OCI-LY7 (cell line): ENCODE results near the gene GIMAP6. TPM values are rescaled to one million over a fixed set of nuclear protein-coding genes. Genes with fewer than 3 reads are reported as not detected.
"Not testable (repeated sequence)": the region's sequence is repeated elsewhere in the genome, so short reads cannot be mapped to it uniquely, and the experiment has no call there.

Experiments used
- BruUV-seq: library from RNA; stranded (reverse); fragments of 400-500 nt; replicated peaks from 2 replicates; lab custom pipeline; 2021; lab: Mats Ljungman, UMichigan
- CTCF ChIA-PET: fragments of 300-600 bp; sonication (Branson Sonifier 250); formaldehyde crosslinking; loops from one replicate; lab custom pipeline; 2022; ENCODE audit warnings: antibody characterized with exemption; ENCODE audit not compliant: unreplicated experiment; lab: Charles Lee
- POLR2A ChIA-PET: fragments of 300-600 bp; sonication (Branson Sonifier 250); formaldehyde crosslinking; loops from one replicate; lab custom pipeline; 2022; ENCODE audit warnings: antibody characterized with exemption; lab: Charles Lee
- DNase-seq: peaks from one replicate; pipeline ENCODE4 v3.0.0-alpha.2; 2015; ENCODE audit warnings: low spot score
- H2AFZ ChIP-seq: fragments of 200-600 bp; sonication (generic), shearing (Covaris generic); 2 replicates; pipeline ENCODE4 v1.6.1; 2014; ENCODE audit warnings: mild to moderate bottlenecking, antibody characterized with exemption, low read length, moderate library complexity
- H3K27ac ChIP-seq: fragments of 200-600 bp; sonication (generic); 2 replicates; pipeline ENCODE4 v1.5.1; 2014; ENCODE audit warnings: mixed run types, low read depth, mild to moderate bottlenecking, moderate library complexity, low read length, inconsistent platforms; ENCODE audit not compliant: poor library complexity, severe bottlenecking
- H3K36me3 ChIP-seq: fragments of 200-600 bp; sonication (generic); 2 replicates; pipeline ENCODE4 v1.6.1; 2014; ENCODE audit warnings: mild to moderate bottlenecking, antibody characterized with exemption, low read length, moderate library complexity, mixed read lengths; ENCODE audit not compliant: insufficient read depth
- H3K4me1 ChIP-seq: fragments of 200-600 bp; sonication (generic); 2 replicates; pipeline ENCODE4 v1.5.1; 2014; ENCODE audit warnings: mild to moderate bottlenecking, low read length; ENCODE audit not compliant: insufficient read depth, poor library complexity, severe bottlenecking
- H3K4me2 ChIP-seq: fragments of 200-600 bp; sonication (generic); 2 replicates; pipeline ENCODE4 v1.6.1; 2014; ENCODE audit warnings: mild to moderate bottlenecking, low read length
- H3K4me3 ChIP-seq: fragments of 200-600 bp; sonication (generic); 2 replicates; pipeline ENCODE4 v1.5.1; 2014; ENCODE audit warnings: mild to moderate bottlenecking, low read depth, low read length; ENCODE audit not compliant: poor library complexity, severe bottlenecking
- H3K79me2 ChIP-seq: fragments of 200-600 bp; sonication (generic); 2 replicates; pipeline ENCODE4 v1.6.1; 2016; ENCODE audit warnings: low read depth, mild to moderate bottlenecking, low read length, moderate library complexity, mixed read lengths; ENCODE audit not compliant: insufficient read depth
- H3K9me2 ChIP-seq: fragments of 200-600 bp; sonication (generic); 2 replicates; pipeline ENCODE4 v1.6.1; 2016; ENCODE audit warnings: mild to moderate bottlenecking, low read length, mixed read lengths; ENCODE audit not compliant: insufficient read depth
- H3K9me3 ChIP-seq: fragments of 200-600 bp; sonication (generic); 2 replicates; pipeline ENCODE4 v1.6.1; 2014; ENCODE audit warnings: mild to moderate bottlenecking, mixed run types, low read length, mixed read lengths
- H4K20me1 ChIP-seq: fragments of 200-600 bp; sonication (generic); 2 replicates; pipeline ENCODE4 v1.6.1; 2014; ENCODE audit warnings: mild to moderate bottlenecking, antibody characterized with exemption, low read length, moderate library complexity, mixed read lengths; ENCODE audit not compliant: insufficient read depth
- CTCF ChIP-seq: fragments of 200-600 bp; sonication (generic); conservative IDR thresholded peaks from 2 replicates; pipeline ENCODE4 v1.5.1; 2014; ENCODE audit warnings: mild to moderate bottlenecking, antibody characterized with exemption, low read length, moderate library complexity, mixed read lengths
- EZH2phosphoT487 ChIP-seq: fragments of 200-600 bp; sonication (generic); IDR thresholded peaks from 2 replicates; pipeline ENCODE4 v1.6.1; 2018; ENCODE audit warnings: low read depth, borderline replicate concordance, mild to moderate bottlenecking, mixed run types, antibody characterized with exemption, low read length, moderate library complexity, mixed read lengths
- intact Hi-C: fragments of 100-400 bp; cut with micrococcal nuclease; formaldehyde crosslinking; loops from one replicate; pipeline ENCODE4 v1.10.0; 2022; ENCODE audit not compliant: unreplicated experiment
- total RNA-seq, 2 experiments: library from RNA; depleted of rRNA in 1 of 2; stranded (reverse); fragments of >200 nt in 1 of 2; shearing (Covaris generic) in 1 of 2; gene quantifications; 2 replicates each; pipeline ENCODE4 v1.2.3, GENCODE V29; 2014 to 2022

GIMAP6 gene
- total RNA-seq, 2 experiments from 2014 or later = not detected

- Histone ChIP-seq H3K9me2 (0 out of 2 replicates have a peak, but pooled peaks cover 4% of the 10 kb centered on the region), H3K9me3 (no peaks in the 10 kb centered on the region), H3K4me1 (no peaks in the 10 kb centered on the region), H3K79me2 (no peaks in the 10 kb centered on the region), H2AFZ (no peak overlapping the region), H3K27ac (no peak overlapping the region), H3K4me2 (no peak overlapping the region), H4K20me1 (no peaks in the 10 kb centered on the region), H3K4me3 (no peak overlapping the region), H3K36me3 (no peaks in the 10 kb centered on the region)
- no peak for TF ChIP-seq CTCF
- no peak for TF ChIP-seq EZH2phosphoT487
- intact Hi-C loops = no loop called here
- no TSS peak for BruUV-seq
- ChIA-PET POLR2A (interaction anchor here (1.4 kb wide), 1 partner anchor 10 kb away, joined by 3 read pairs; no protein-coding TSS in a partner anchor), CTCF (no interaction called here)
- DNase-seq = no peak
Observed at GRCh38 chr7:150621376-150621775, 10.8 kb downstream of the GIMAP6 start.

GRCh38 chr7:150620617-150621371 lies 11.4 kb downstream of the GIMAP6 start:
- H3K9me2 ChIP-seq = 0 out of 2 replicates have a peak, but pooled peaks cover 4% of the 10 kb centered on the region
- intact Hi-C loops = no loop called here
- no peaks in the 10 kb centered on the region for H3K9me3 ChIP-seq
- POLR2A ChIA-PET = interaction anchor here (1.4 kb wide), 1 partner anchor 10 kb away, joined by 3 read pairs; no protein-coding TSS in a partner anchor
- H3K79me2 ChIP-seq = no peaks in the 10 kb centered on the region
- no peak overlapping the region for H3K4me3 ChIP-seq
- no peaks in the 10 kb centered on the region for H3K36me3 ChIP-seq
- no peaks in the 10 kb centered on the region for H4K20me1 ChIP-seq
- no peak overlapping the region for H2AFZ ChIP-seq
- BruUV-seq = no TSS peak
- no peak for TF ChIP-seq CTCF
- no peak for TF ChIP-seq EZH2phosphoT487
- DNase-seq = no peak
- CTCF ChIA-PET = no interaction called here
- no peak overlapping the region for H3K4me2 ChIP-seq
- no peaks in the 10 kb centered on the region for H3K4me1 ChIP-seq
- no peak overlapping the region for H3K27ac ChIP-seq

GRCh38 chr7:150620061-150620460 lies 12.1 kb downstream of the GIMAP6 start:
- no peaks in the 10 kb centered on the region for H4K20me1 ChIP-seq
- no peak overlapping the region for H3K4me2 ChIP-seq
- no peaks in the 10 kb centered on the region for H3K9me3 ChIP-seq
- POLR2A ChIA-PET = no interaction called here
- intact Hi-C loops = no loop called here
- TF ChIP-seq EZH2phosphoT487 (no peak), CTCF (no peak)
- H2AFZ ChIP-seq = no peak overlapping the region
- H3K79me2 ChIP-seq = no peaks in the 10 kb centered on the region
- no peaks in the 10 kb centered on the region for H3K36me3 ChIP-seq
- CTCF ChIA-PET = no interaction called here
- no peak for DNase-seq
- H3K4me1 ChIP-seq = no peaks in the 10 kb centered on the region
- H3K9me2 ChIP-seq = 0 out of 2 replicates have a peak, but pooled peaks cover 4% of the 10 kb centered on the region
- H3K27ac ChIP-seq = no peak overlapping the region
- no peak overlapping the region for H3K4me3 ChIP-seq
- no TSS peak for BruUV-seq

GRCh38 chr7:150615221-150615755 lies 16.9 kb downstream of the GIMAP6 start:
- H3K79me2 ChIP-seq, H3K27ac ChIP-seq, H3K36me3 ChIP-seq, DNase-seq, H4K20me1 ChIP-seq, H3K4me1 ChIP-seq, intact Hi-C loops, H2AFZ ChIP-seq, CTCF ChIA-PET, H3K9me2 ChIP-seq, H3K4me3 ChIP-seq, POLR2A ChIA-PET, H3K4me2 ChIP-seq, H3K9me3 ChIP-seq, BruUV-seq: not testable (repeated sequence)
